Left hindlimb (tissue), 1 donor: ENCODE measurements around the gene SLC7A8.

Source experiments
- DNase-seq: peaks from one replicate; pipeline ENCODE4 v3.0.0-alpha.2; 2018

Gene SLC7A8

DNA sequence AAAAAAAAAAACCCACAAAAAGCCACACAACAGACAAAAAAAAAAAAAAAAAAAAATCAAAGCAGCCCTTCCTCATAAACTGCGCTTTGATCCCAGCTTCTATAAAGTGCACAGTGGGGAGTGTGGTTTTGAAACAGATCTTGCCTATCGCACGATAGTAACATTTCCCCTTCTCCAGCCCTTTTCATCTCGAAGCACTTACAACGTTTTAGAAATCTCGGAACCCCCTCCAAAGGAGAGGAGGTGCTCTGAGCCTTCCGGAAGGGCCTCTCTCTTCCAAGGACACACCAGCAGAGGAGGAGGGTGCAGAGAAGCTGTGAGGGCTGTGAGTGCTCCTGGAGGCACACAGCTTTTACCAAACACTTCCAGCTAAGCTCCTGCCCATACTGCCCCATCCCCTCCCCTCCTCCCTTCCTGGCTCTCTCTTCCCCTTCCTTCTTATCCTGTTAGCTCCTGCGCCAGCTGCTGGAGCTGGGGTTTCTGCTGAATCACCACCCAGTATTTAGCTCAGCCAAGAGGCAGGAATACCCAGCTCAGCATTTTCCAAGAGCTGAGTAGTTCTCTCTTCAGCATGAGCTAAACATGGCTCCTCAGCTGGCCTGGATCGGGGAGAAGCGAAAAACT is 28.4 kb downstream of the SLC7A8 start:
- DNase-seq: peak; percentile 90

DNA sequence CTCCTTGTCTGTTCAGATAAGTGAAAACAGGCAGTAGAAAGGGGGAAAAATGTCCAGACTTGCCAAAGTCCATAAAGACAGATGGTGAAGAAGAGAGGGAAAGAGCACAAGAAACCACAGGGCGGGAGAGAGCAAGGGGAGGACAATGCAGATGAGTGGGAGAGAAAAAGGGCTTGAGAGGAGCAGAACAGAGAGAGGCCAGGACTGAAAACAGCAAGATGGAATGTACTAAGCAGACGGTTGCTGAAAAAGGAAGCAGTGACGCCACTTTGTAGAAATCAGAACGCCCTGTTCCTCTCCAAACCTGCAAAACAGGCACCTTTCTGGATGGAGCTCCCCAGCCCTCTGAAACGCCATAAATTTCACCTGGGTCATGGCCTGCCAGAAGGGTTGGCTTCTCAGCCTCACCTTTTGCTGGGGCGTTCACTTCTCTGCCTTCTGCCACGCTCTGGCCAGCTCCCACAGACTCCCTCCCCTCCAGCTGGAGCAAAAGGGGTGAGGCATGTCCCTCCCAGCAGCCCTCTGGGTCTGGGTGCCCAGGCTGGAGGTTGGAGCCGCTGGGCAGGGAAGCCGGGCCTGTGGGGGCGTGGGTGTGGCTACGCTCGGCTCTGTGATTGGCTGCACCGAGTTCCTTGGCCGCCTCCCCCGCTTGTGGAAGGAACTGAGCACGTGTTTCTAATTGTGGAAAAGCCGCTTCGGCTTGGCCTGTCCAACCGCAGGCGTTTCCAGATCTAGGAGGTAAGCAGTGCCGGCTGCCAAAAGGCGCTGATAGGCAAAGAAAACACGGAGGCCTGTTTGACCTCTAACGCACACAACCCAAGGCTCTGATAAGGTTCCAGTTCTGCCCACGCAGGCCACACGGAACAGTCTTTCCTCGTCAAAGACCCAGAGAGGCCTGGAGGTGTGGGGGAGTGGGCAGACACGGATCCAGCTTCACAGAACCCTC is 29.3 kb downstream of the SLC7A8 start:
- peak; percentile 87 for DNase-seq

DNA sequence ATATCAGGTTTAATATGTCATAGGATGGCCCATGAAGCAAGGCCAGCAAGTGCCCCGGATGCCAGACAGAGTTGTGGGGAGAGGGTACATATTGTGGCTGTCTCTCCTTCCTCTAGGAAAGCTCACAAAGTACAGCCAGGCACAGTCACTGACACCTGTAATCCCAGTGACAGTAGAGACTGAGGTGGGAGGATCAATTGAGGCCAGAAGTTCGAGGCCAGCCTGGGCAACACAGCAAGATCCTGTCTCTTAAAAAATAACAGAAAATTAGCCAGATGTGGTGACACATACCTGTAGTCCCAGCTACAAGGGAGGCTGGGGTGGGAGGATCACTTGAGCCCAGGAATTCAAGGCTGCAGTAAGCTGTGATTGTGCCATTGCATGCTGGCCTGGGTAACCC is 32.1 kb downstream of the SLC7A8 start:
- no peak for DNase-seq

DNA sequence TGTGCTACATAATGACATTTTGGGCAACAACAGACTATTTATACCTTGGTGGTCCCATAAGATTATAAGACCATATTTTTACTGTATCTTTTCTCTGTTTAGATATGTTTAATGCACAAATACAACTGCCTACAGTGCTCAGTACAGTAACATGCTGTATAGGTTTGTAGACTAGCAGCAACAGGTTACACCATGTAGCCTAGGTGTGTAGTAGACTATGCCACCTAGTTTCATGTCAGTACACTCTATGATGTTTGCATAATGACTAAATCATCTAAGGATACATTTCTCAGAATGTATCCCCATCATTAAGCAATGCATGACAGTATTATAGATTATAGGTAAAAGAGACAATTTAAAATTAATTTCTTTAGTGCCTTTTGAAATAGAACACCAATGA is 33.7 kb downstream of the SLC7A8 start:
- no peak for DNase-seq

DNA sequence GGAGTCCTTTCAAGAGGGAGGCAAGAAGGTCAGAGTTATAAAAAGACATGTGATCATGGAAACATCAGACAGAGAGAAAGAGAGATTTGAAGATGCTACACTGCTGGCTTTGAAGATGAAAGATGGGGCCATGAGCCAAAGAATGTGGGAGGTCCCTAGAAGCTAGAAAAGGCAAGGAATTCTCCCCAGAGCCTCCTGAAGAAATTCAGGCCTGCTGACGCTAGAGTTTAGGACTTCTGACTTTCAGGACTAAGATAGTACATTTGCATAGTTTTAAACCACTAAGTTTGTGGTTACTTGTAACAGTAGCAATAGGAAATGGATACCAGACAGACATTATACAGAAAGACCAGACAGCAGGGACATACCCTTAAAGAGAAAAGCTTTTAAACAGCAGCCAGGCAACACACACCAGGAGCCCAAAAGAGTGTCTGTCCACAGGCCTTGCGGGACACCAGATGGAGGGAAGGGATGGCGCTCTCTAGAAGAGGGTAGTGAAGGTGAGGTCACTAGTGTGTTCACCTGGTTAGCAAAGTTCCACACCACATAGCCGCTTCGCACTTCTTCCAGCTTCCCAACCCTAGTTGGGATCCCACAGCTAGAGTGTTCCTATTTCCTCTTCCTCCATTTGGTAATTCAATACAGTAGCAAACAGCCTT is 34.7 kb downstream of the SLC7A8 start:
- DNase-seq: no peak

DNA sequence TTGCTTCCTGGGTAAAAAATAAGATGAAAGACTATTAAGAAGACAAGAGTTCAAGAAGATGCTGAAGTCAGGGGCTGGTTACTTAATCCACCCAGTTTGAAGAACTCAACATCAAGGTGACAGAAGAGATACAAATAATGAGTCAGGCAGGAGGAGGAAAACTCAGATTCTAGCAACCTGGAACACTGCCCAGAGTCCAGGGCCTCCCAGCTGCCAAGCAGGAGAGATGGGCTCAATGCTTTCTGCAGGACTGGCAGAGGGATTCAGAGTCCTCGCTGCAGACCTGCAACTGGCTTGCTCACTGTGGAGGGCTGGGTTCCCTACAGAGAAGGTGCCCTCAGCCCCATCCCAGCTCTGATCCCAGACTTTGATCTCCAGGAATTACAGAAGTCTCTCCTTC is 35.8 kb downstream of the SLC7A8 start:
- DNase-seq: no peak

DNA sequence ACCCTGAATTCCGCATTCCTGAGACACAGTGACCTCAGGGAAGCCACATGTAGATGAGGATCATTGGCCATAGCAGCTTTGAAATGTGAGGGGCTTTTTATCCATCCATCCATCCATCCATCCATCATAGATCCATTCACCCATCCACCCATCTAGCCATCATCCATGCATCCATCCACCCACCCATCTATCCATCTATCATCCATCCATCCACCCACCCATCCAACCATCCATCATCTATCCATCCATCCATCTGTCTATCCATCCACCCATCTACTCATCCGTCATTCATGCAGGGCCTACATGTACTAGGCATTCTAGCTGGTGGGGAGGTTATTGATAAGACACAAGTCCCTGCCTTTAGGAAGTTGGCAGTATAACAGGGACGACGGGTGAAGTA is 36.5 kb downstream of the SLC7A8 start:
- no peak for DNase-seq

DNA sequence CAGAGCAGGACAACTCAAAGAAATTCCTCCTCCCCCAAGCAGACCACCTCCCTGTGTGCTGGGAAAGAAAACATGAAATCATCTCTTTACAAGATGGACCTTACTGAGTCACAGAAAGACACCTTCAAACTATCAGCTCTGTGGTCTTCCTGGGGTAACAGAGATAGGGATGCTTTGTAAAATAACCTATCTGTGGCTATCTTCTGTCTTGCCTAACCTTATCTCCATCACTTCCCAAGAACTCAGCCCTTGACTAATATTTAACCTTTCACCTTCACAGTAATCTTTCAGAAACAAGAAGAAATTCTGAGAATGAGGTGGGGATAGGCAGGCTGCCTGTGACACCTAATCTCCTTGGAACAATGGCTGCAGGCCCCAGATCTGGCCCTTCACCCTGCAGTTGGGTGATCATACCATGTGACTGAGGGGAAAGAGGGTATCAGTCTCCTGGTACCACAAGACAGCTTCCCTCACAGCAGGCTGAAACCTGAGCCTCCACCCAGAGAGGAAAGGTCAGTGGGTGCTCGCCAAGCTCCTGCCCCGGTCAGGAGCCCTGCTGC is 37.0 kb downstream of the SLC7A8 start:
- DNase-seq: no peak

DNA sequence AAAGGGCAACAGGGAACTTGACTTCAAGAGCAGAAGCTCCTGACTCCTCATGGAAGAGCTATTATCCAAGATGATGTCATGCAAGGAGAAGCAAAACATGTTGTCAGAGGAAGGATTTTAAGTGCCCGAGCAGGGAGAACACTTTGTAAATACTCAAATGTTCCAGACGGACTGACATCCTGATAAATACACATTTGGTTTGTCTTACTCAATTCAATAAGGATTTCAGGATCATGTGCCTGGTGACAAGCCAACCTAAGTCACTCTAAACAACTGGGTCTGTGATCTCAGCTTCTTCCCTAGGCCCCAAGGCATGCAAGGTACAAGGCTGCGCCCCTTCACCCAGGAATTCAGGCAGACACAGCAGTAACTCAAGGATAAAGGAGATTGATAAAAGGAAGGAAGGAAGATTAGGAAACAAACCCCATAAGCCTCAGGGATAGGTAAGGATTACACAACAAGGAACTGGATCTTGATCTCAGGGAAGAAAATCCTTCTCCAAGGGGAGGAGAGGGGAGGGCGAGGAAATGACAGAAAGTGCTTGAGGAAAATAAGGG is 37.6 kb downstream of the SLC7A8 start:
- DNase-seq: no peak

DNA sequence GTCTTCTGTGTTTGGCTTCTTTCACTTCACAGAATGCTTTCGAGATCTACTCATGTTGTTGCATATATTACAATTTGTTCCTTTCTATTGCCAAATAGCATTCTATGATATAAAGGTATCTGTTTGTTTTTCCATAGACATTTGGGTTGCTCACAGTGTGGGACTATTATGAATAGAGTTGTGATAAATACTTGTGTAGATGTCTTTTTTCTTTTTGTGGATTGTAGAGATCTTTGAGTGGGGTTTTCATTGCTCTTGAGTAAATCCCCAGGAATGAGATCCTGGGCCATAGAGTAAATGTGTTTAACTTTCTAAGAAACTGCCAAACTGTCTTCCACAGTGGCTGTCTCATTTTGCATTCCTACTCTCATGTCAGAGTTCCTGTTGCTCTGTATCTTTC is 39.5 kb downstream of the SLC7A8 start:
- DNase-seq: no peak

DNA sequence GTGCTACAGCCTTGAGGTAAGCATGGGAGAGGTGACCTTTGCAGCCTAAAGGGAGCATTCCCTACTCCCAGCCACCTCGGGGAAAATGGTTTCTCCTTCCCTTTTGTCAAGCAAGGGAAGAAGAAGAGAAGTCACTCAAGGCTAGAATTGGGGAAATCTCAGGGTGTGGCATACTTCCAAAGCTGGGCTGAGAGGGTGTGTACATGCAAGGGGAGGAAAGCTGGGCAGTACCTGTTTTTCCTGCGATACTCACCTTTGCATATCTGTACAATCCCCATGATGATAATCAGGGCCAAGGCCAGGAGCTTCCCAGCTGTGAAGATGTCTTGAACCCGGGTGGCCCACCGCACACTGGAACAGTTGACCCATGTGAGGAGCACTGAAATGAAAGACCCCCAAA is 40.6 kb downstream of the SLC7A8 start:
- DNase-seq: no peak

DNA sequence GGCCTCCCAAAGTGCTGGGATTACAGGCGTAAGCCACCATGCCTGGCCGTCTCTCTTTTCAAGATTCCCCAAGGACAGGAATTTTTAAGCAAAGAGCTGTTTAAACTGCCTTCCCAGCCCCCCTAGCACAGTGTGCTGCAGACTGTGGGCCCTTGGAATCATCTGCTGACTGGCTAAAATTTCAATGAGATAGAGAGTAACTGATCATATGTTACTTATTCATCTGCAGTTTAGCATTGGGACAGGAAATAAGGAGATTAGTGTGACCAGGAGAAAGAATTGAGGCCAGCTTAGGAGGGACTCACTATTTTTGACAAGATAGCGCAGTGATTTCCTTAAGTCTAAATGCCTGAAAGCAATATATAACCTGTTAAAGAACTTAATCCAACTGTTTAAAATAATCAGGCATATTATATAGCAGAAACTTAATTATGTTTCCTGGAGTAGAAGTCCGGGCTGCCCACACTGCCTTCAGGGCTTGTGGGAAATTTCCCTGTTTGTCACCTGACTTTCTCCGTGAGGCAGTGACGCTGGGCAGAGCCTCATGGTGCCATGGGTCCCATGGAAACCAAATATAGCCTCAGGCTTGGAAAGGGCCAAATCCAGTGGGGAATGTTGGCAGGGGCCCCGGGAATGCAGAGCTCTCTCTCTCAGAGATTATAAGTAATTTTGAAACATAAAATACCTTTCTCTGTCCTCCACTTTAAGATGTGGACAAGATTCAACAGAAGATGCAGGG is 41.6 kb downstream of the SLC7A8 start:
- DNase-seq: no peak

DNA sequence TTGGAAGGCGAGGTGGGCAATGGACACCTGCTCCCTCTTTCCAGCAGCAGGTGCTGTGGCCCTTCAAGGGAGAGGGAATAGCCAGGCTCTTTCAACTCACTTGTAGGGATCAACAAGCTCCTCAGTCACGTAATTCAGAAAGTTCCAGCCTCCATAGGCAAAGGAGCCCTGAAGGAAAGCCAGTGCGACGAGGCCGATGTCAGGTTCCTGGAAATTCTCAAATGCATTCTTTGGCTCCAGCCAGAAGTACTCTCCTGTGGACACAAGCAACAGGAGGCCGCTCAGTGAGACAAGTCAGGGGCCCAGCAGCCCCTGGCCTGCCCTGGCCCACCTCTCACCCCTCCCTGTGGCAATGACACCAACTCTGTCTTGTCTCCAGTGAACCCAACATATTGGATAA is 43.1 kb downstream of the SLC7A8 start:
- no peak for DNase-seq

DNA sequence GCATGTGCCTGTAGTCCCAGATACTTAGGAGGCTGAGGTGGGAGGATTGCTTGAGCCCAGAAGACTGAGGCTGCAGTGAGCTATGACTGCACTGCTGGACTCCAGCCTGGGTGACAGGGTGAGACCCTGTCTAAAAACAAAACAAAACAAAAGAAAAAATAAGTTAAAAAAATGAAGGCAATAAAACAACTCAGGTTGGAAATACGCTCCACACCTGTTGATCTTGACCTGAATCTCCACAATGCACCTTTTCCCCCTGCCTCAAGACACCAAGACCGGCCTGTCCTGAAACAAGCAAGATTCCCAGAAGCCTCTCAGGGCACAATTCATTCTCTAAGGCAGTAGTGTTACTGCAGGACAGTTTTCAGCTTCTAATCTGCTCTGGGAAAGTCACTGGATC is 43.6 kb downstream of the SLC7A8 start:
- no peak for DNase-seq

DNA sequence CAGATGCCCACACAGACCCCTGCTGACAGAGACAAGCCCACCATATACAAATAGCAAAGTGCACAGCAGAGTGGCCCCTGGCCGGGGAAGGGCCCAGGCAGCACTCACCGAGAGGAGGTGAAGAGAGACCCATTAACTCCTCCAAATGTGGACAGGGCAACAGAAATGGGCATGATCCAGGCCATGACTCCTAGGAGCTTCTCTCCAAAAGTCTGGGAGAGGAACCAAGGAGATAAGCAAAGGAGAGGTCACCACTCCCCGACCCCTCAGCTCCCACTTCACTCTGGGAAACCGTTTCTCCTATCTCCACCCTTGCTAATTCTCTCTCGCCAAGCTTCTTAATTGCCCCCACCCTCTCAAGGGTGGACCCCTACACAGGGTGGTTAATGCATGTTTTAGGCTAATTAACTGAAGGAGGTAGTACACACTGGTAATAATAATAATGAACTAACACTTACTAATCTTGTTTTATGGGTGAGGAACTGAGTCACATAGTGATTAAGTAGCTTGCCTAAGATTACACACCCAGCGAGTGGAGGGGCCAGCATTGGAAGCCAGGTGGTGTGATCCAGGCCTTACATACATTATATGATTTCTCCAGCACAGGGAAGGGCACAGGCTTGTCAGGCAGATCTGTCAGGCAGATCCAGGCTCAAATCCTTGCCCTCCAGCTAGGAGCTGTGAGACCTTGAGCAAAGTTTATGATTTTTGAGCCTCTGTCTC is 45.5 kb downstream of the SLC7A8 start:
- DNase-seq: no peak

DNA sequence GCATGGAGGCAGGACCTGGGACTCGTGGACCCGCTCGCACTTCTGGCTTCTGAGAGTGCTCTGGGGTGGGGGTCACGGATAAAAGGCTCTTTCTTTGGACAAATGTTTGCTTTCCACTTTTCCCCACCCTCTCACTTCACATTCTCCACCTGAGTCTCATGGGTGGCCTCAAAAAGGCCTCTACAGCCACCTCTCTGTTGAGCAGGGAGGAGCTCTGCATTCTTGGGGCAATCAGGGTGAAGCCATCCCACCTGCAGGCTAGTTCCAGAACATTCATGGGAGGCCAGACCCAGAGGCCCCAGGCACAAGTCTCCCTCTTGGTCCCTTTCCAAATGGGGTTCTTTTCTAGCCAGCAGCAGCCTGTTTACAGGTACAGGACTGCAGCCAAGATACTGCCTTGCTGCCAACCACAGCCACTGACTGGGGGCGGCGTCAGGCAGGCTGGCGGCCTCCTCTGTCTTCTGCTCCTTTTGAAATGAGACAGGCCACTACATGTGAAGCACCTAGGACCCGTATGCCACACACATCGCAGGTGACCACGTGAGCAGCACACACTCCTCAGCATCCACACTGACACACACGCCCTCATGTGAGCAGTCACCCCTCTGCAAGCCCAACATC is 46.2 kb downstream of the SLC7A8 start:
- no peak for DNase-seq

DNA sequence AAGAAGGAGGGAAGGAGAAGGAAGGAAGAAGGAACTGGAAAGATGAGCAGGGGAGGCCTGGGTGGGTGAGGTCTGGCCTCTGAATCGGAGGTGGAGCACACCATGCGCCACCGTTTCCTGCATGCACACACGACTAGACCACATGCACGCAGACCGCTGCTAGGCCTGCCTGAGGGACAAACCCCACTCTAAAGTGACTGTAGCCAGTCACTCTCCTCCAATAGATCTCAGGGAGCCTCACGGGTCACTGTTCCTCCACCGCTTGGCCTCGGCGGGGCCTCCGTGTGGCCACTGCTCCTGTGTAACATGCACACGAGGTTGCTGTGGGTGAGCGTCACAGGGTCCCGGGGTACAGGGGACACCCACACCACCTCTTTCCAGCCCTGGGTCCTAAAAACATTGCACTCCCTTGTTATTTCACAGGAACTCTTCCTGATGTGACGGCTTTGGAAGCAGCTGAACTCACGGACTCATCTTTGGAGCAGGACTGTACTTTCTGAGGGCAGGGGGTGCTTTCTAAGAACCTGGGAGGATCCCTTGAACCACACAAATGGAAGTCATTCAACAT is 46.8 kb downstream of the SLC7A8 start:
- DNase-seq: no peak

DNA sequence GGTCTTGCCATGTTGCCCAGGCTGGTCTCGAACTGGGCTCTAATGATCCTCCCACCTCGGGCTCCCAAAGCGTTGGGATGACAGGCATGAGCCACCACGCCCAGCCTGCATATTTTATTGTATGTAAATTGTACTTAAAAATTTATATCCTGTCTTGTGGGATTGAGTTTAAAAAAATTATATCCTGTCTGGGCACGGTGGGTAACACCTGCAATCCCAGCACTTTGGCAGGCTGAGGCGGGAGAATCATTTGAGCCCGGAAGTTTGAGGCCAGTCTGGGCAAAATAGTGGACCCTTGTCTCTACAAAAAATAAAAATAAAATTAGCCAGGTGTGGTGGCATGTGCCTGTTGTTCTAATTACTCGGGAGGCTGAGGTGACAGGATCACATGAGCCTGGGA is 50.5 kb downstream of the SLC7A8 start:
- DNase-seq: no peak

DNA sequence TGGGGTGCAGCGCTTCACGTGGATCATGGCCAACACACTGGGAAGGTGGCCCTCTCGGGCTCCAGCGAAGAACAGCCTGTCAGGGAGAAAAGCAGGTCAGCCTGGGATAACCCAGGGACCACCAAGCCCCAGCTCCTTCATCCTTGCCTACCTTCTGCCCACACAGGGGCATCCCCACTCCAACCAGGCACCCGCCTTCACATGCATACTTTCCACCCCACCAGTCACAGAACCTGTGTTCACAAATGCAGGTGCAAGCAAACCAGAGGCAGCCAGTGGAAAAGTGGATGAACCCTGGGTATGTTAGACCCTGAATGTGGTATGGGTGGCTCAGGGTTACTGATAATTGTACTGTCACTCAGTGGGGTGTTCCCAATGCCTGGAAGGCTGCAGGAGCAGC is 52.0 kb downstream of the SLC7A8 start:
- DNase-seq: no peak

DNA sequence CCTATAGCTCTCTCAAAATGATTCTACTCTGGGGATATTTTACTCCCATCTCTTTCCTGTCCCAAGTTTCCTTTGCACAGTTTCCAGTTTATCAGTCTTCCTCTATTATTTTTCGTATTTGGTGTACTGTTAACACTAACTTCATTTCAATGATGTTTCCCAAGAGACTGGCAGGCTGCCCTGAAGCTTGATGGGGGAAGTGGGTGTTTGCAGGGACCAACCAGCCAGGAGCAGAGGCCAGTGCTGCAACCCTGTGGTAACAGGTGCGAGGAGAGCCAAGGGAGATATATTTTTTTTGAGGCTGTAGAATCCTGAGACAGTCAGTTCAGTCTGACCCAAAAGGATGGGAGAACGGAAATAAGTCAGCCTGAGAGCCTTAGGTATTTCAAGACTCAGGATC is 52.6 kb downstream of the SLC7A8 start:
- no peak for DNase-seq

DNA sequence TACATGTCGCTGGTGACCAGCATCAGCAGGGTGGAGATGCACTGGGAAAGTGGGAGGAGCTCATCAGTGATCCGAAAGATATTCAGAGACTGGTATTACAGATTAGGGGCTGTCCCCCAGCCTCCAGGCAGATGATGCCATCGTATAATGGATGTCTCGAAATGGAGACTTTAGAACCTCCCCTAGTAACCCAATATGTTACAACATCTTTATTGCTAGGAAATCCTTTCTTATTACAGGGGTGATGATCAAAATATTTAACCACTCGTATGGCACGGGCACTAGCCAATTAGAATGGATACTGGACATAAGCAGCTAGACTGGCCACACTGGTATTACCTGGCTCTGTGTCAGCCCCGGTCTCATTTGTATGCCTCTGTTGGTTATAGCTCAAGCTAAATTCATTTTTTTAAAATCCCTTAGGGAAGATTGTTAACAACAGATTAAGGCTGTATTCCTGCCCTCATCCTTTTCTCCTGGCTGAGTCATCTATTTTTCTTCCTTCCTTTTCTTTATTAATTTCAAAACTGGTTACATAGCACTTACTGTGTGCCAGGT is 53.6 kb downstream of the SLC7A8 start:
- no peak for DNase-seq
